Measurements from ENCODE around the gene CDC7.
A peak's percentile ranks its signal among the peaks of the same experiment; 100 is the strongest.

The CDC7 gene

DNA sequence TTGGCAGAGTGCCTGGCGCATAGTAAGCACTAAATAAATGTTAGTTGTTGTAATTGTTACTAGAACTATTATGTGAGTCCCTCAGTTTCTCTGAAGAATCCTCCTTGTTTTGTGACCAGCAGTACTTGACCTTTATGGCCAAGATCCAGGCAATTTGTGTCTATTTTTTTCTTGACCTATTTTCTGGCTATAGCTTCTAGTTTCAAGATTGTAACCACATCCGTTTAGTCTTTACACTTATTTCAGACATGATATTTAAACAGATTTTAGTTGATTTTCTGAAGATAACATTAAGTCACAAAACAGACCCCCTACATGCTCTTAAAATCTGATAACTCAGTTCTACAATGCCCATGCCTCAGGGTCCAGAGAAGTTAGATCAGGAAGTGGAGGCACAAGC, 50.3 kb downstream of the CDC7 start:
- no peaks in the 10 kb centered on the region for H3K27me3 Mint-ChIP-seq
- H3K4me3 Mint-ChIP-seq, result no peak overlapping the region
- H3K9me3 Mint-ChIP-seq (ENCODE audit: low read depth), result no peaks in the 10 kb centered on the region
- H3K27ac Mint-ChIP-seq, result no peak overlapping the region
- H3K4me1 Mint-ChIP-seq (ENCODE audit: low read depth), result peaks cover 77% of the 10 kb centered on the region
- H3K36me3 Mint-ChIP-seq, result no peaks in the 10 kb centered on the region

DNA sequence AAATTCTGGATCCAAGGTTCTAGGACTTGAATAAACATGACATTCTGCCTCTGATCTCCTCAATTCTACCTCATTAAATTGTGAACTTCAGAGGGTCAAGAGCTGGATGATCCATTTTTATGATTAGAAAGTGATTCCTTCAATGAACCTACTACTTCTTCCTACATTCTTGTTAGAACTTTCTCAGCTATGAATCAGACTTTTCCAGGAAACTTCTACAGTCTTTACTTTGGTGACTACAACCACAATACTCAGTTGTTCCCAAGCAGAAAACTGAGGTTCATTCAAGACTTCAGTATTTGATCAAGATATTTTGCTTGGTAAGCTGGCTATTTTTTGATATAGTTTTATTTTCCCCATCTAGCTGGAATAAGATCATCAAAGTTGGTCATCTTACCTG, 51.4 kb downstream of the CDC7 start:
- H3K27me3 Mint-ChIP-seq, result no peaks in the 10 kb centered on the region
- peak overlapping the region; percentile 17 for H3K4me3 Mint-ChIP-seq
- peaks cover 88% of the 10 kb centered on the region for H3K4me1 Mint-ChIP-seq (ENCODE audit: low read depth)
- H3K27ac Mint-ChIP-seq, result peak overlapping the region; percentile 28
- H3K36me3 Mint-ChIP-seq, result peaks cover 3% of the 10 kb centered on the region
- H3K9me3 Mint-ChIP-seq (ENCODE audit: low read depth), result no peaks in the 10 kb centered on the region

DNA sequence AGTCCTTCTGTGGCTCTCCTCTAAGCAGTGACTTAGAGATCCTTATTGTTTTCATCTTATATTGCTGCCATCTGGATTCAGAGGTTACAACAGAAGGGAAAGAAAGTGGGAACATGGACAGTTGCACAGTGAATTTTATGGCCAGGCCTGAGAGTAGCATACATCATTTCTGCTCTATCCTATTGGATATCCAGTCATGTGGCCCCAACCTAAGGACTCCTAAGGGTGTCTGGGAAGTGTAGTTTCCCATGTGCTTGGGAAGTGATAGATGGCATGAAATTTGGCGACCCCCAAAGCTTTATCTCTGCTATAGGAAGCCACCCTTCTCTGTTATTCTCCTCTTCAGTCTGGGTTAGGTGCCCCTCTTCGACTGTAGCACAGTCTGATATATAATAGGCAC, 51.9 kb downstream of the CDC7 start:
- peaks cover 88% of the 10 kb centered on the region for H3K4me1 Mint-ChIP-seq (ENCODE audit: low read depth)
- no peaks in the 10 kb centered on the region for H3K27me3 Mint-ChIP-seq
- H3K36me3 Mint-ChIP-seq, result peaks cover 3% of the 10 kb centered on the region
- peak overlapping the region; percentile 28 for H3K27ac Mint-ChIP-seq
- no peaks in the 10 kb centered on the region for H3K9me3 Mint-ChIP-seq (ENCODE audit: low read depth)
- peak overlapping the region; percentile 17 for H3K4me3 Mint-ChIP-seq

DNA sequence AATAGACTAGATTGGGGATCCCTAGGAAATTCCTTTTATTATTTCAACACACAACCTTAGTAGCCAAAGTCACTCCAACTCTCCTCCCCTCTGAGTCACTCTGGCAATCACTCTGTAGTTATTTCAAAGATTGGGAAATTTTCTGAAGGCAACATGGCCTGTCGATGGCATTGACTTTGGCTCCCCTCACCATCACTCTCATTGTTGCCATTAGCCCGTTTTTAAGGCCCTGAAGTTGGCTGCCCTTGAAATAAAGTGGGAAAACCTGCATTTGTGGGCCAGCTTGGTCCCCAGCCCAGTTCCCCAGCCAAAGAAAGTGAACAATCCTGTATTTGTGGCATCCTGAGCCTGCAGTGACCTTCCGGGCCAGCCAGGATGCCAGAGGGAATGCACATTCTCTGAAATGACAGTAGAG, 52.5 kb downstream of the CDC7 start:
- H3K27me3 Mint-ChIP-seq, result no peaks in the 10 kb centered on the region
- no peaks in the 10 kb centered on the region for H3K9me3 Mint-ChIP-seq (ENCODE audit: low read depth)
- no peak overlapping the region for H3K4me3 Mint-ChIP-seq
- H3K4me1 Mint-ChIP-seq (ENCODE audit: low read depth), result peaks cover 86% of the 10 kb centered on the region
- peaks cover 3% of the 10 kb centered on the region for H3K36me3 Mint-ChIP-seq
- peak overlapping the region; percentile 41 for H3K27ac Mint-ChIP-seq

DNA sequence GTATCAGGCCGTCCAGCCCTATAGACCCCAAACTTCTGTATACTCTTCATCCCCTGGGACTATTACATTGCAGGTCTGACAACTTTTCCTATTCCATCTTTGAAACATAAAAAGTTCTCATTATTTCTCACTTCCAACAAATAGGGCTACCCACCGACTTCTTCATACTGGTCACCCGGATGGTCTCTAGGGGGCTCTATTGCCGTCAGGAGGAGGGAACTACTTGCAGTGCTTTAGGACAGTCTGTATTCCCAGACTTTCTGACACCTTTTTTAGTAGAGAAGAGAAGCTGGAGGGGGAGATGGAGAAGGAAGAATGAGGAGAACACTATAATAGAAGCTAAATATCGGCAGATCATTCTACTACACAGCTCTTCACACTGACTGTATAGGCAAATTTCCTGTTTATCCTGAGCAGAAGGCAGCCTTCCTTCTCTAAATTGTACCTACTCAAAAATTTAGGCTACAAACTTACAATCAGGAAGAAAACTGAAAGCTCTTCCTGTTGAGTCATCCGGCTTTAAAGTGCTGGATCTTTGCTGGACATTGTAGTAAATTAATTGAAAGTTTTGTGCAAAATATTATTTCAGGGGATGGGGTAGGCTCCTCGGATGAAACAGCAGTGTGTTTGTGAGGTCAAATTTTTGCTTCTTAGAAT, 54.6 kb downstream of the CDC7 start:
- Mint-ChIP-seq H3K27ac (peak overlapping the region; percentile 89), H3K4me1 (ENCODE audit: low read depth) (peaks cover 82% of the 10 kb centered on the region), H3K27me3 (no peaks in the 10 kb centered on the region), H3K36me3 (peaks cover 3% of the 10 kb centered on the region), H3K4me3 (peak overlapping the region; percentile 56), H3K9me3 (ENCODE audit: low read depth) (no peaks in the 10 kb centered on the region)

DNA sequence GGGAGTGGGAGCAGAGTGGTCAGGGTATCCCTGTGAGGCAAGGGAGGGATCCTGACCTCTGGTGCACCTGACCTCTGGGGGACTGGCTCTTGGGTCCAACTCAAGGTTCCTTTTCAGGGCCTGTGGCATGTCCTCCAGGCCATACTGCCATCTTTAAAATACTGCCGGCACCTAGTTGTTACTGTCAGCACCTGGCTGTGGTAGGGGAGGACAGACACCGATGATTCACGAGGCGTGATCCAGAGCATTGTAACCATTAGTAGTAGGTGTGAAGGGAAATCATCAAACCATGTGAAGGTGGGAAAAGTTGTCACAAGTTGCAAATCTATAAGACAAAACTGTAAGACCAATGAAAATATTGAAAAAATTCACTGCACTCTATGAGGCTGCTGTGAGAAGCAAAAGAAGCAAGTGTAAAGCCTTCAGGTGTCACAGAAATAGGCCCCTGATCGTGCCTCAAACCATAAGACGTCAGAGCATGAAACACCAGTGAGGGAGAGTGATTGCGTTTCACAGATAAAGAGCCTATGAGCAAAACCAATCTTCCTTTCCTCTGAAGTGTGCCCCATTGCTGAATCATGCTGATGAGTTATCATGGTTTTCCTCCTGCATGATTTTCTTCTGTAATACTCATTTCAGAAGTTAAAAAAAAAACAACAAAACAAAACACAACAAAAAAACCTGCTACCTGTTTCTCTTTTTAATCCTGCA, 55.3 kb downstream of the CDC7 start:
- Mint-ChIP-seq H3K27me3 (no peaks in the 10 kb centered on the region), H3K27ac (peak overlapping the region; percentile 89), H3K4me3 (peak overlapping the region; percentile 56), H3K36me3 (peaks cover 3% of the 10 kb centered on the region), H3K9me3 (ENCODE audit: low read depth) (no peaks in the 10 kb centered on the region), H3K4me1 (ENCODE audit: low read depth) (peaks cover 83% of the 10 kb centered on the region)

DNA sequence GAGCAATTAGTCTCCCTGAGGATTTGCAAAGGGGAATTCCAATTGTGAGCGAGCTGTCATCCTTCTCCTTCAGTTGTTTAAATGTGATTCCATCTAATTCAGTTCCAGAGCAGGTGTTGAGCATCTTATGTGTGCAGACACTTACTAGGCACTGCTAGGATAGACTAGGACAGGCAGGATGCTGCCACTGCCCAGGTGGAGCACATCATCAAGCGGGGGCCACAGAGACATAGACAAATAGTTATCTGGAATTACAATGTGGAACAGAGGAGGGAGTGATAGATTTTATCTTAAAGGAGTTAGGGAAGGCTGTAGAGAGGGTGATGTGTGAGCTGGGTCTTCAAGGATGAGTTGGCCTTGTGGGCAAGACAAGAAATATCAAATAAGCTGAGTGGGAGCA, 55.9 kb downstream of the CDC7 start:
- Mint-ChIP-seq H3K36me3 (peaks cover 6% of the 10 kb centered on the region), H3K27me3 (no peaks in the 10 kb centered on the region), H3K4me3 (peak overlapping the region; percentile 56), H3K9me3 (ENCODE audit: low read depth) (no peaks in the 10 kb centered on the region), H3K4me1 (ENCODE audit: low read depth) (peaks cover 83% of the 10 kb centered on the region), H3K27ac (peak overlapping the region; percentile 89)

DNA sequence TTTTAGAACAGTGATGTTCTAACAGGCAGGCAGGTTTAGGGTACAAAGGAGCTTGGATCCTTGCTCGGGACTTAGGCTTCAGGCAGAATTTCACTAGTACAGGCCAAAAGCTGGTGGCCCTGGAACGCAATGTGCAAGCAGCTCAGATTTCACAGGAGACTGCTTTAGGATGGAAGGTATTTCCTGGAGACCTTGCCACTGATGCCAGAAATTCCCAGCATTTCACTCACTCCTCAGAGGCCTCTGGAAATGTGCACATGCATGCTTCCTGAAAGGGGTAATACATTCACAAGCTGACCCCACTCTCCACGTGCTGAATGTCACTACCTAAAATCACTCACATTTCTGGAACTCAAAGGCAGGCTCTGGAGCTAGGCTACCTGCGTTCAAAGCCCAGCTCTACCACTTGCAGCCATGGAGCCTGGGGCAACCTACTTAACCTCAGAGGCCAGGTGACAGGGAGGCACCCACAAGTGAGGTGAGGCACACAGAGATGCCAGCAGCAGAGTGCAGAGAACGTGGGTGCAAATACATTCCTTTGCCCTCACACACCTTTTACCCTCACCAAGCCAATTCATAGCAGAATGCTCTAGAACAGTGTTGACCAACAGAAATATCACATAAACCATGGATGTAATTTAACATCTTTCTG, 56.5 kb downstream of the CDC7 start:
- Mint-ChIP-seq H3K9me3 (ENCODE audit: low read depth) (no peaks in the 10 kb centered on the region), H3K4me3 (peak overlapping the region; percentile 56), H3K27ac (peak overlapping the region; percentile 89), H3K4me1 (ENCODE audit: low read depth) (peaks cover 80% of the 10 kb centered on the region), H3K27me3 (no peaks in the 10 kb centered on the region), H3K36me3 (peaks cover 6% of the 10 kb centered on the region)

DNA sequence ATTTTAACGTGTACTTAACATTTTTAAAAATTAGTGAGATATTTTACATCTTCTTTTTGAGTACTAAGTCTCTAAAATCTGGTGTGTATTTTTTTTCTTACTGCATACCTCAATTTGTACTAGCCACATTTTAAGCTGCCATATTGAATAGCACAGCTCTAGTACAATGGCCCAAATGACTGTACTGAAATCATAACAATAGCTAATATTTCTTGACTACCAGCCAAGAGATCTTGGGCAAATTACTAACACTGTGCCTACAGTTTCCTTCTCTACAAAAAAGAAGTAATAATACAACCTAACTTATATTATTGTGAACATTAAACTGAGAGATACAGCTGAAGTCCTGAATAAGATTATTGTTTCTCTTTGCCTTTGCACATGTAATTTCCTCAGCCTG, 57.2 kb downstream of the CDC7 start:
- Mint-ChIP-seq H3K27me3 (no peaks in the 10 kb centered on the region), H3K9me3 (ENCODE audit: low read depth) (no peaks in the 10 kb centered on the region), H3K4me1 (ENCODE audit: low read depth) (peaks cover 74% of the 10 kb centered on the region), H3K36me3 (peaks cover 6% of the 10 kb centered on the region), H3K4me3 (no peak overlapping the region), H3K27ac (no peak overlapping the region)

DNA sequence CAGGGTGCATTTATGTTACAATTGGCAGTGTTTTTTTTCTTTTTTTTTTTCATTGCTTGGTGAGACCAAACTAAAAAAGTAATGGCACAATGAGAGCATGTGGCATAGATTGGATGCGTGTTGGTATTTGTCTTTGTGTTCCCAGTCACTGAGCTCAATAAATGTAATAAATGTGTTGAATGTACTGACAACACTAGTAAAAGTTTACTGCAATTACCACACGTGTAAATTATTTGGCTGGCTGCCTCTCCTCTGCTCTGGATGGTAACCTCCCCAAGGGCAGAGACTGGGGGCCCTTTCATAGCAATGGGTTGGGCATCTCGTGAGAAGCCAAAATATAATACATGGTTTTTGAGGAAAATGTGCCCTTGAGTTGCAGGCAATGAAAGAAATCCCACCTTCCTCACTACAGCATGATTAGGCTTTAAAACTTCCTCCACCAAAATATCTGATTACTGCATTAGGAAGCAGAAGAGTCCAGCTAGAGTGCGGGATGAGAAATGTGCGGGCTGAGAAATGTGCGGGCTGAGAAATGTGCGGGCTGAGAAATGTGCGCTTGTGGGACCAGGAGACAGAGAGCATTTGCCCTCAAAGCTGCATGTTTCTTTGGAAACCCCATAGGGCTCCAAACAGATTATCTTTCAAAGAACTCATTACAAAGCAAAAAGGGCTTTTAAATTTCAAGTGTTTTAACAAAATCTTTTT, 58.5 kb downstream of the CDC7 start:
- H3K4me1 Mint-ChIP-seq (ENCODE audit: low read depth), result peaks cover 68% of the 10 kb centered on the region

DNA sequence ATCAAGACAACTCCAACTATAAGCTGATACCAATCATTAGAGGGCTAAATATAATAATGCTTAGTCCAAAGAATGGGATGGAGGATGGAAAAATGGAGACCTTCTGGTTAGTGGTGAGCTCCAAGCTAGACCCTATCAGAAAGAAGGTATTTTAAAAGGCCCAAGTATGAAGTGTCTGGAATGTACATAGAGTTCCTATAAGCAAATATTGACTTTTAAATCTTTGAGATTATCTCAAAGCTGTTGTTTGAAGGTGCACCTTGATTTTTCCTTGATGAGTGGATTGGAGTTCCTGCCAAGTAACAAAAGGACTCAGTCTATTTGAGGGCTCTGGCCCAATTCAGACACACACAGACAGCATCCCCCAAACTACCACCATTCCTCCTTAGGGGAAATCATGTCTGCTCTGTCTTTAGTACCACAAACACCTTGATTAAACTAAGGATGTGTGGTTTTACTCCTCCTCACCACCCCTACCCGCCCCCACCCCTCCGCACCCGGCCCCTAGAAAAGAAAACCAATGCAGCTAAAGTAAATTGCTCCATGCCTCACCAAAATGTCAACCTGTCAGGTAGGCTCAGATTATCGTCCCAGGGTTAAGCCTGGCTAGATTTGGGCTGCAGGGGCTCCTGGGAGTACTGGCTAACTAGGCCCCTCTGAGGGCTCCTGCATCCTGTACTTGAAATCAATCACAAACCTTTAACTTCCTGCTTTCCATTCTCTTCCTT, 59.4 kb downstream of the CDC7 start:
- Mint-ChIP-seq H3K4me1 (ENCODE audit: low read depth) (peaks cover 61% of the 10 kb centered on the region), H3K4me3 (peak overlapping the region; percentile 62), H3K27ac (peak overlapping the region; percentile 64)

More for the DNA sequence above, 58.5 kb downstream of the CDC7 start:
- H3K27ac Mint-ChIP-seq, result peak overlapping the region; percentile 64
- H3K4me3 Mint-ChIP-seq, result no peak overlapping the region
- H3K27me3 Mint-ChIP-seq, result no peaks in the 10 kb centered on the region
- H3K36me3 Mint-ChIP-seq, result peaks cover 9% of the 10 kb centered on the region
- peaks cover 5% of the 10 kb centered on the region for H3K9me3 Mint-ChIP-seq (ENCODE audit: low read depth)

DNA sequence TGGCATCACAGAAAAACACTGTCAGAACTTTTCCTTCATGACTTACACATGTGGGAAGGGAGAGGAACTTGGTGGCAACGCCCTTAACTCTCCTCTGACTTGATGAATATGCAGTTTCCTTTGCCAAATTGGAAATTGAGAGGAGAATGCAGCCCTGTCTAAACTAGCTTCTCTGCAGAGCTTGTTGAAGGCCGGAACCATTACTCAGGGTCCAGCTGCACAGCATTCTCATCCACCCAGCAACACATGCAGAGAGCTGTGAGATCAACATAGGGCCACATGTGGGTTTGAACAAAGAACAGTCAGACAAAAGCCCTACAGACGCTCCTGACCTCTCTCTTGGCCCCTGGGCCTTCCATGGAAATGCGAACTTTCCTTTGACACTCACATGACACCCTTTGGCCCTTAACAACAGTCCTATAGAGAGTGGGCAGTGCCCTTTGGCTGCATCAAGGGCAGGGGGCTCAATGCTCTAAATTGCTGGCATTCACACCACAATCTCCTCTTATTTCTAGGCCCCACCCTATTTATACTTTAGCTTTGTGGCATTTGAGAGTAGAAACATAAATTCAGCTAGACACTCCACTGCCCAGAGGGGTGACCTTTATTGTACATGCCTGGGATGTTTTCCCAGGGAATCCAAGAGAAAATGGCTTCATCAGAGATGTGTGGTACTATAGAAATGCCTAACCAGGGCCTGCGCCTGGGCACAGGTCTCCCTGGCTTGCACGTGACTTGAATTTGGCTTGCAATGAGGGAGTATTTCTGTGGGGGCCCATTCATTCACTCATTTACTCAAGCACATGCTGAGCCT, 64.4 kb downstream of the CDC7 start:
- H3K4me1 Mint-ChIP-seq (ENCODE audit: low read depth), result peaks cover 25% of the 10 kb centered on the region
- H3K4me3 Mint-ChIP-seq, result no peak overlapping the region
- H3K9me3 Mint-ChIP-seq (ENCODE audit: low read depth), result peaks cover 8% of the 10 kb centered on the region
- peaks cover 6% of the 10 kb centered on the region for H3K36me3 Mint-ChIP-seq
- H3K27me3 Mint-ChIP-seq, result no peaks in the 10 kb centered on the region
- no peak overlapping the region for H3K27ac Mint-ChIP-seq

More for the DNA sequence above, 59.4 kb downstream of the CDC7 start:
- no peaks in the 10 kb centered on the region for H3K27me3 Mint-ChIP-seq
- peaks cover 9% of the 10 kb centered on the region for H3K36me3 Mint-ChIP-seq
- peaks cover 8% of the 10 kb centered on the region for H3K9me3 Mint-ChIP-seq (ENCODE audit: low read depth)

DNA sequence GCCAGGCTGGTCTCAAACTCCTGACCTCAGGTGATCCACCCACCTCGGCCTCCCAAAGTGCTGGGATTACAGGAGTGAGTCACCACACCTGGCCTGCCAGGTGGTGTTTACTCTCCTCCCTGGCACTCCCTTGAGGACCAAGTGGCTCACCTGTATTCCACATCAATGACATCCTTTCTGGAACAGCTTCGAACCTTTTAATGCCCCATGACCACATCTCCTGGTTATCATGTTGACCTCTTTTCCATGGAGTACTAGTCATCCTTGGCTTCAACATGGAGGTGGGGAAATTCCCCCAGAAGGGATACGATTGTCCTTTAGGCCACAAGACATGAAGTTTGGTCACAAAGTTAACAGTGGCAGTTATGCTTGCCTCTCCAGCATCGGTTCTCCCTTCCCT, 66.9 kb downstream of the CDC7 start:
- Mint-ChIP-seq H3K9me3 (ENCODE audit: low read depth) (peaks cover 8% of the 10 kb centered on the region), H3K36me3 (peaks cover 3% of the 10 kb centered on the region), H3K4me1 (ENCODE audit: low read depth) (peaks cover 14% of the 10 kb centered on the region), H3K4me3 (no peak overlapping the region), H3K27ac (no peak overlapping the region), H3K27me3 (no peaks in the 10 kb centered on the region)

DNA sequence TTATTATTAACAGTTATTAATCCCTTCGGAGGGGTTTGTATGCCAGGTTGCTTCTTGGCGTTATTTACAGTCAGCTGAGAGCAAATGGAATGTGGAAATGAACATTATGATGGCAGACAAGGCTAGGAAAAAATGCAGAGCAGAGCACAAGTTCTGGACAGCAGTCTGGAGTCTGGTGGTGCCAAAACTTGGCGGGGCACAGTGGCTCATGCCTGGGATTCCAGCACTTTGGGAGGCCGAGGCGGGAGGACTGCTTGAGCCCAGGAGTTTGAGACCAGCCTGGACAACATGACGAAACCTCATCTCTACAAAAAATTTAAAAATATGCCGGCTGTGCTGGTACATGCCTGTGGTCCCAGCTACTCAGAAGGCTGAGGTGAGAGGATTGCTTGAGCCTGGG, 67.6 kb downstream of the CDC7 start:
- peaks cover 14% of the 10 kb centered on the region for H3K4me1 Mint-ChIP-seq (ENCODE audit: low read depth)
- H3K27me3 Mint-ChIP-seq, result no peaks in the 10 kb centered on the region
- H3K9me3 Mint-ChIP-seq (ENCODE audit: low read depth), result peaks cover 8% of the 10 kb centered on the region
- no peak overlapping the region for H3K4me3 Mint-ChIP-seq
- no peak overlapping the region for H3K27ac Mint-ChIP-seq
- peaks cover 3% of the 10 kb centered on the region for H3K36me3 Mint-ChIP-seq

All from activated naive CD8-positive, alpha-beta T cell (primary cell).